T-helper 1 cell treated with Interleukin-12 subunit alpha and Interleukin-12 subunit beta and Interleukin-4 antibody, amounts not matched to agents 30 μg/mL and 1 μg/mL, for 36 hours (primary cell): Measurements from ENCODE around the gene DNAH2.

Experiments used
- H3K27ac Mint-ChIP-seq: one replicate; pipeline ENCODE4 v1.8.0; 2021; ENCODE audit warnings: mild to moderate bottlenecking, mixed read lengths
- H3K27me3 Mint-ChIP-seq: one replicate; pipeline ENCODE4 v1.8.0; 2021; ENCODE audit warnings: low read depth, mixed read lengths
- H3K36me3 Mint-ChIP-seq: one replicate; pipeline ENCODE4 v1.8.0; 2021; ENCODE audit warnings: low read depth, mixed read lengths
- H3K4me1 Mint-ChIP-seq: one replicate; pipeline ENCODE4 v1.8.0; 2021; ENCODE audit warnings: low read depth, mixed read lengths
- H3K4me3 Mint-ChIP-seq: one replicate; pipeline ENCODE4 v1.8.0; 2021; ENCODE audit warnings: mild to moderate bottlenecking, moderate library complexity, mixed read lengths
- H3K9me3 Mint-ChIP-seq: one replicate; pipeline ENCODE4 v1.8.0; 2021; ENCODE audit warnings: mixed read lengths

DNAH2 gene

DNA sequence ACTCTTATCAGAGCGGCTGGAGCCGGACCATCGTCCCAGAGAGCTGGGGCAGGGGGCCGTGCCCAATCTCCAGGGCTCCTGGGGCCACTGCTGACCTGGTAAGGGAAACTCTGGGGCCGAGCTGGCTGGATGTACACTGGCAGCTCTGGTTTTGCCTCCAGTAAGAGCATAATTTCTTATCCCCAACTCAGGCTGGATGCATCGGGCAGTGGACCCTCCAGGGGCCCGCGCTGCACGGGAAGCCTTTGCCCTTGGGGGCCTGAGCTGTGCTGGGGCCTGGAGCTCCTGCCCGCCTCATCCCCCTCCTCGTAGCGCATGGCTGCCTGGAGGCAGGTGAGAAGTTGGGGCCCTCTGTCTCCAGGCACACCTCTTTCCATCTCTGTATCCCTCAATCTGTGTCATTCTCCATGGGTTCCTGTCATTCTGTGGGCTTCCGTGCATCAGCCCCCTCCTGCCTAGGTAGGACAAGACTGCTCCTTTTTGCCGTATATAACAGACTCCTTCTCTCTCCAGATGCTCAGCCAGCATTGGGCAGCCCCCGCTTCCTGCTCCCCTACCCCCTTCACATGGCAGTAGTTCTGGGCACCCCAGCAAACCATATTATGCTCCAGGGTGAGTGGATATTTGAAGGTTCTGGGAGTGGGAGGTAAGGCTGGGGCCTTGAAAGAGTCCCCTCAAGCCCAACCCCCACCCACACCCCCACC, 128.0 kb downstream of the DNAH2 start:
- Mint-ChIP-seq H3K9me3 (no peaks in the 10 kb centered on the region), H3K27me3 (no peaks in the 10 kb centered on the region), H3K27ac (peak overlapping the region; percentile 96), H3K4me3 (peak overlapping the region; percentile 94), H3K4me1 (peaks cover 38% of the 10 kb centered on the region), H3K36me3 (peaks cover 20% of the 10 kb centered on the region)

DNA sequence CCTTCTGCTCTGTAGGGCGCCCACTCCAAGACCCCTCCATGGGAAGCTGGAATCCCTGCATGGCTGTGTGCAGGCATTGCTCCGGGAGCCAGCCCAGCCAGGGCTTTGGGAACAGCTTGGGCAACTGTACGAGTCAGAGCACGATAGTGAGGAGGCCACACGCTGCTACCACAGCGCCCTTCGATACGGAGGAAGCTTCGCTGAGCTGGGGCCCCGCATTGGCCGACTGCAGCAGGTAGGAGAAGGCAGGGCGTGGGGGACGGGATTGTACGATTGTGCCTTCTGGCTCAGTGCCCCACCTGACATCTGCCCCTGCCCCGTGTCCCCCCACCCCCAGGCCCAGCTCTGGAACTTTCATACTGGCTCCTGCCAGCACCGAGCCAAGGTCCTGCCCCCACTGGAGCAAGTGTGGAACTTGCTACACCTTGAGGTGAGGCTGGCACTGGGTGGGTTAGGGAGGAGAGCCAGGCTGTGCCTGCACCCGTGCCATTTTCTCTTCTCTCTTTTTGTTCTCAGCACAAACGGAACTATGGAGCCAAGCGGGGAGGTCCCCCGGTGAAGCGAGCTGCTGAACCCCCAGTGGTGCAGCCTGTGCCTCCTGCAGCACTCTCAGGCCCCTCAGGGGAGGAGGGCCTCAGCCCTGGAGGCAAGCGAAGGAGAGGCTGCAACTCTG, 128.7 kb downstream of the DNAH2 start:
- Mint-ChIP-seq H3K36me3 (peaks cover 15% of the 10 kb centered on the region), H3K4me3 (peak overlapping the region; percentile 25), H3K27me3 (no peaks in the 10 kb centered on the region), H3K9me3 (no peaks in the 10 kb centered on the region), H3K4me1 (peaks cover 37% of the 10 kb centered on the region), H3K27ac (peak overlapping the region; percentile 67)

GRCh38 chr17:7846765-7847661, 129.5 kb downstream of the DNAH2 start:
- peaks cover 17% of the 10 kb centered on the region for H3K36me3 Mint-ChIP-seq
- H3K4me3 Mint-ChIP-seq: no peak overlapping the region
- H3K4me1 Mint-ChIP-seq: peaks cover 41% of the 10 kb centered on the region
- no peak overlapping the region for H3K27ac Mint-ChIP-seq
- H3K27me3 Mint-ChIP-seq: no peaks in the 10 kb centered on the region
- H3K9me3 Mint-ChIP-seq: no peaks in the 10 kb centered on the region

- H3K4me3 Mint-ChIP-seq: no peak overlapping the region
- H3K9me3 Mint-ChIP-seq: no peaks in the 10 kb centered on the region
- no peaks in the 10 kb centered on the region for H3K27me3 Mint-ChIP-seq
- H3K36me3 Mint-ChIP-seq: peaks cover 18% of the 10 kb centered on the region
- peaks cover 36% of the 10 kb centered on the region for H3K4me1 Mint-ChIP-seq
- H3K27ac Mint-ChIP-seq: no peak overlapping the region
These were observed 130.6 kb downstream of the DNAH2 start for GRCh38 chr17:7848131-7848579.

DNA sequence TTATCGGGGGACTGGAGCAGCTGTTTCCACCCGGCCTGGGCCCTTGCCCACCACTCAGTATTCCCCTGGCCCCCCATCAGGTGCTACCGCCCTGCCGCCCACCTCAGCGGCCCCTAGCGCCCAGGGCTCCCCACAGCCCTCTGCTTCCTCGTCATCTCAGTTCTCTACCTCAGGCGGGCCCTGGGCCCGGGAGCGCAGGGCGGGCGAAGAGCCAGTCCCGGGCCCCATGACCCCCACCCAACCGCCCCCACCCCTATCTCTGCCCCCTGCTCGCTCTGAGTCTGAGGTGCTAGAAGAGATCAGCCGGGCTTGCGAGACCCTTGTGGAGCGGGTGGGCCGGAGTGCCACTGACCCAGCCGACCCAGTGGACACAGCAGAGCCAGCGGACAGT, 131.2 kb downstream of the DNAH2 start:
- peaks cover 18% of the 10 kb centered on the region for H3K36me3 Mint-ChIP-seq
- no peaks in the 10 kb centered on the region for H3K9me3 Mint-ChIP-seq
- H3K4me3 Mint-ChIP-seq: no peak overlapping the region
- no peak overlapping the region for H3K27ac Mint-ChIP-seq
- H3K27me3 Mint-ChIP-seq: no peaks in the 10 kb centered on the region
- peaks cover 33% of the 10 kb centered on the region for H3K4me1 Mint-ChIP-seq

- peaks cover 31% of the 10 kb centered on the region for H3K4me1 Mint-ChIP-seq
- no peak overlapping the region for H3K4me3 Mint-ChIP-seq
- H3K9me3 Mint-ChIP-seq: no peaks in the 10 kb centered on the region
- no peaks in the 10 kb centered on the region for H3K27me3 Mint-ChIP-seq
- H3K27ac Mint-ChIP-seq: no peak overlapping the region
- H3K36me3 Mint-ChIP-seq: peaks cover 18% of the 10 kb centered on the region
These were observed 131.7 kb downstream of the DNAH2 start for GRCh38 chr17:7849130-7849750.

GRCh38 chr17:7849751-7850504, 132.4 kb downstream of the DNAH2 start:
- Mint-ChIP-seq H3K9me3 (no peaks in the 10 kb centered on the region), H3K4me1 (peaks cover 27% of the 10 kb centered on the region), H3K27me3 (no peaks in the 10 kb centered on the region), H3K4me3 (no peak overlapping the region), H3K27ac (no peak overlapping the region), H3K36me3 (peaks cover 18% of the 10 kb centered on the region)

DNA sequence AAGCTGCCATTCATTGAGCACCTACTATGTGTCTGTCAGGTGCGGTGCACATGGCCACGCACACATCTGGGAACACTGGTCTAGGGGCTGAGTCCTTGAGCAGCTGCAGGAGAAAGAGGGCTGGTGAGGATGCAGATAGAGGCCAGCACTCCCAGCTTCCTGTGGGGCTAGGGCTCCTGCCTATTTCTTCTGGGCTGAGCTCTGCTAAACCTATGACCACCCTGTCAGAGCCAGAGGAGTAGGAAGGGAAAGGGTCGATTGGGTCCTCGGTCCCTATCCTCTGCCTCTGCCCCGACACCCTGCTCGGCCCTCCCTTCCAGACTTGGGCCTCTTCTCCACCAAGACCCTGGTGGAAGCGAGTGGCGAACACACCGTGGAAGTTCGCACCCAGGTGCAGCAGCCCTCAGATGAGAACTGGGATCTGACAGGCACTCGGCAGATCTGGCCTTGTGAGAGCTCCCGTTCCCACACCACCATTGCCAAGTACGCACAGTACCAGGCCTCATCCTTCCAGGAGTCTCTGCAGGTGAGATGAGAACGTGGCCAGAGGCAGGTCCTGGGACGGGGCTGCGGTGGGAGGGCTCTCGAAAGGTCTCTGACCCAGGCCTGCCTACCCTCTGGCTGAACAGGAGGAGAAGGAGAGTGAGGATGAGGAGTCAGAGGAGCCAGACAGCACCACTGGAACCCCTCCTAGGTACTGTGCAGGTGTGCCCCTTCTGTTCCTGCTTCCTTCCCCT, 133.3 kb downstream of the DNAH2 start:
- no peaks in the 10 kb centered on the region for H3K9me3 Mint-ChIP-seq

GRCh38 chr17:7851438-7852261, 134.1 kb downstream of the DNAH2 start:
- H3K36me3 Mint-ChIP-seq: peaks cover 17% of the 10 kb centered on the region
- no peak overlapping the region for H3K27ac Mint-ChIP-seq
- H3K4me3 Mint-ChIP-seq: peak overlapping the region; percentile 60
- H3K4me1 Mint-ChIP-seq: peaks cover 31% of the 10 kb centered on the region
- H3K9me3 Mint-ChIP-seq: no peaks in the 10 kb centered on the region
- no peaks in the 10 kb centered on the region for H3K27me3 Mint-ChIP-seq

More for the DNA sequence above, 133.3 kb downstream of the DNAH2 start:
- Mint-ChIP-seq H3K27ac (no peak overlapping the region), H3K36me3 (peaks cover 21% of the 10 kb centered on the region), H3K4me1 (peaks cover 28% of the 10 kb centered on the region), H3K27me3 (no peaks in the 10 kb centered on the region), H3K4me3 (peak overlapping the region; percentile 60)

DNA sequence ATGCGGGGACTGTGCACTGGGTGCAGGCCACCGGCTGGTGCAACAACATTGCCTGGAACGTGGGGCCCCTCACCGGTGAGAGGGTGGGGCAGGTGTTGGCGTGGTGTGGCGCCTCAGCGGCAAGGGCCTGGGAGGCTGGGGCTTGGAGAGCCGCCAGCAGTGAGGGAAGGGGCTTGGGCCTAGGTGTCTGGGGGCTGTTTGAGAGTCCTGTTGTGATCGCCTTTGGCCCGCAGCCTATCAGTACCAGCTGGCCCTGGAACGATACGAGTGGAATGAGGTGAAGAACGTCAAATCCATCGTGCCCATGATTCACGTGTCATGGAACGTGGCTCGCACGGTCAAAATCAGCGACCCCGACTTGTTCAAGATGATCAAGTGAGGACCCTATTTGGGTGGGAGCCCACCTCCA, 134.7 kb downstream of the DNAH2 start:
- Mint-ChIP-seq H3K27ac (no peak overlapping the region), H3K9me3 (no peaks in the 10 kb centered on the region), H3K27me3 (no peaks in the 10 kb centered on the region), H3K4me3 (no peak overlapping the region), H3K4me1 (peaks cover 31% of the 10 kb centered on the region), H3K36me3 (peaks cover 15% of the 10 kb centered on the region)

DNA sequence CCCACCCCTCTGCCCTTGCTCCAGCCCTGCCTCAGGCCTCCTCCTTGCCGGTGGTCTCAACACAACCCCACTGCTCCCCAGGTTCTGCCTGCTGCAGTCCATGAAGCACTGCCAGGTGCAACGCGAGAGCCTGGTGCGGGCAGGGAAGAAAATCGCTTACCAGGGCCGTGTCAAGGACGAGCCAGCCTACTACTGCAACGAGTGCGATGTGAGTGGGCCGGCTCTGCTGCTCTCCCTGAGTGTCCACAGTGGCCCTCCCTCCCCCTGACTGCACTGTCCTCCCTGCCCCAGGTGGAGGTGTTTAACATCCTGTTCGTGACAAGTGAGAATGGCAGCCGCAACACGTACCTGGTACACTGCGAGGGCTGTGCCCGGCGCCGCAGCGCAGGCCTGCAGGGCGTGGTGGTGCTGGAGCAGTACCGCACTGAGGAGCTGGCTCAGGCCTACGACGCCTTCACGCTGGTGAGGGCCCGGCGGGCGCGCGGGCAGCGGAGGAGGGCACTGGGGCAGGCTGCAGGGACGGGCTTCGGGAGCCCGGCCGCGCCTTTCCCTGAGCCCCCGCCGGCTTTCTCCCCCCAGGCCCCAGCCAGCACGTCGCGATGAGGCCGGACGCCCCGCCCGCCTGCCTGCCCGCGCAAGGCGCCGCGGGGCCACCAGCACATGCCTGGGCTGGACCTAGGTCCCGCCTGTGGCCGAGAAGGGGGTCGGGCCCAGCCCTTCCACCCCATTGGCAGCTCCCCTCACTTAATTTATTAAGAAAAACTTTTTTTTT, 135.6 kb downstream of the DNAH2 start:
- Mint-ChIP-seq H3K27me3 (no peaks in the 10 kb centered on the region), H3K27ac (no peak overlapping the region), H3K9me3 (no peaks in the 10 kb centered on the region), H3K4me3 (no peak overlapping the region), H3K4me1 (peaks cover 31% of the 10 kb centered on the region), H3K36me3 (peaks cover 15% of the 10 kb centered on the region)

GRCh38 chr17:7853691-7854038, 136.1 kb downstream of the DNAH2 start:
- H3K4me1 Mint-ChIP-seq: peaks cover 33% of the 10 kb centered on the region
- H3K27me3 Mint-ChIP-seq: no peaks in the 10 kb centered on the region
- no peak overlapping the region for H3K4me3 Mint-ChIP-seq
- H3K27ac Mint-ChIP-seq: no peak overlapping the region
- H3K36me3 Mint-ChIP-seq: peaks cover 11% of the 10 kb centered on the region
- no peaks in the 10 kb centered on the region for H3K9me3 Mint-ChIP-seq
